Measurements from ENCODE around the gene RICTOR. TPM values are rescaled to one million over a fixed set of nuclear protein-coding genes. Genes with fewer than 3 reads are reported as not detected.

Gene RICTOR
- total RNA-seq, 1 donor from 2014 or later = 35.3 TPM

GRCh38 chr5:39068099-39068498 is 6.1 kb downstream of the RICTOR start:
- Mint-ChIP-seq H3K27ac (ENCODE audit: unreplicated experiment) (no peak overlapping the region), H3K9me3 (ENCODE audit: unreplicated experiment) (peaks cover 10% of the 10 kb centered on the region), H3K4me1 (ENCODE audit: unreplicated experiment) (peaks cover 11% of the 10 kb centered on the region), H3K36me3 (ENCODE audit: low read depth, unreplicated experiment) (peaks cover 30% of the 10 kb centered on the region), H3K4me3 (ENCODE audit: unreplicated experiment) (no peak overlapping the region), H3K27me3 (ENCODE audit: unreplicated experiment) (peaks cover 1% of the 10 kb centered on the region)
- no peak for DNase-seq (ENCODE audit: low spot score)
- no peak for TF ChIP-seq CTCF (IDR thresholded peaks at IDR 0.05; ENCODE audit: unreplicated experiment)

GRCh38 chr5:39064450-39064849 is 9.7 kb downstream of the RICTOR start:
- Mint-ChIP-seq H3K27ac (ENCODE audit: unreplicated experiment) (no peak overlapping the region), H3K4me1 (ENCODE audit: unreplicated experiment) (peaks cover 3% of the 10 kb centered on the region)

GRCh38 chr5:39063037-39063436 is 11.2 kb downstream of the RICTOR start:
- Mint-ChIP-seq H3K4me3 (ENCODE audit: unreplicated experiment) (no peak overlapping the region), H3K27ac (ENCODE audit: unreplicated experiment) (no peak overlapping the region)

More at GRCh38 chr5:39064450-39064849, 9.7 kb downstream of the RICTOR start:
- Mint-ChIP-seq H3K36me3 (ENCODE audit: low read depth, unreplicated experiment) (peaks cover 28% of the 10 kb centered on the region), H3K9me3 (ENCODE audit: unreplicated experiment) (peaks cover 10% of the 10 kb centered on the region), H3K27me3 (ENCODE audit: unreplicated experiment) (no peaks in the 10 kb centered on the region), H3K4me3 (ENCODE audit: unreplicated experiment) (no peak overlapping the region)
- no peak for TF ChIP-seq CTCF (IDR thresholded peaks at IDR 0.05; ENCODE audit: unreplicated experiment)
- DNase-seq (ENCODE audit: low spot score) = no peak

GRCh38 chr5:39062530-39062929 is 11.7 kb downstream of the RICTOR start:
- H3K27me3 Mint-ChIP-seq (ENCODE audit: unreplicated experiment) = no peaks in the 10 kb centered on the region
- peaks cover 21% of the 10 kb centered on the region for H3K36me3 Mint-ChIP-seq (ENCODE audit: low read depth, unreplicated experiment)
- H3K27ac Mint-ChIP-seq (ENCODE audit: unreplicated experiment) = no peak overlapping the region
- TF ChIP-seq CTCF (IDR thresholded peaks at IDR 0.05; ENCODE audit: unreplicated experiment) = no peak
- no peak overlapping the region for H3K4me3 Mint-ChIP-seq (ENCODE audit: unreplicated experiment)
- peaks cover 10% of the 10 kb centered on the region for H3K9me3 Mint-ChIP-seq (ENCODE audit: unreplicated experiment)
- DNase-seq (ENCODE audit: low spot score) = no peak
- no peaks in the 10 kb centered on the region for H3K4me1 Mint-ChIP-seq (ENCODE audit: unreplicated experiment)

More at GRCh38 chr5:39063037-39063436, 11.2 kb downstream of the RICTOR start:
- Mint-ChIP-seq H3K27me3 (ENCODE audit: unreplicated experiment) (no peaks in the 10 kb centered on the region), H3K36me3 (ENCODE audit: low read depth, unreplicated experiment) (peaks cover 25% of the 10 kb centered on the region), H3K9me3 (ENCODE audit: unreplicated experiment) (peaks cover 10% of the 10 kb centered on the region), H3K4me1 (ENCODE audit: unreplicated experiment) (no peaks in the 10 kb centered on the region)
- no peak for DNase-seq (ENCODE audit: low spot score)
- no peak for TF ChIP-seq CTCF (IDR thresholded peaks at IDR 0.05; ENCODE audit: unreplicated experiment)

GRCh38 chr5:39062104-39062503 is 12.1 kb downstream of the RICTOR start:
- no peak for TF ChIP-seq CTCF (IDR thresholded peaks at IDR 0.05; ENCODE audit: unreplicated experiment)
- Mint-ChIP-seq H3K36me3 (ENCODE audit: low read depth, unreplicated experiment) (peaks cover 17% of the 10 kb centered on the region), H3K27me3 (ENCODE audit: unreplicated experiment) (no peaks in the 10 kb centered on the region), H3K27ac (ENCODE audit: unreplicated experiment) (no peak overlapping the region), H3K4me3 (ENCODE audit: unreplicated experiment) (no peak overlapping the region), H3K9me3 (ENCODE audit: unreplicated experiment) (peaks cover 10% of the 10 kb centered on the region), H3K4me1 (ENCODE audit: unreplicated experiment) (no peaks in the 10 kb centered on the region)
- no peak for DNase-seq (ENCODE audit: low spot score)

All from endothelial cell (in vitro differentiated cells).